ENCODE measurements around the gene ICAM1.

ICAM1 gene

GRCh38 chr19:10295305-10295846 is 24.5 kb downstream of the ICAM1 start:
- DNase-seq, result peak; percentile 32

GRCh38 chr19:10295847-10296591 is 25.1 kb downstream of the ICAM1 start:
- peak; percentile 45 for DNase-seq

GRCh38 chr19:10299545-10300458 is 28.9 kb downstream of the ICAM1 start:
- no peak for DNase-seq

- DNase-seq, result no peak
Measured at GRCh38 chr19:10305139-10305806, 34.4 kb downstream of the ICAM1 start.

GRCh38 chr19:10306327-10306726 is 35.4 kb downstream of the ICAM1 start:
- no peak for DNase-seq

GRCh38 chr19:10309423-10309822 is 38.5 kb downstream of the ICAM1 start, which contains the start of gene ZGLP1:
Gene ZGLP1 (minus strand): TSS chr19:10309815.
- no peak for DNase-seq

GRCh38 chr19:10315335-10316214 is 44.7 kb downstream of the ICAM1 start, which contains the start of gene FDX2:
Gene FDX2 (minus strand): TSS chr19:10316015. CDS start chr19:10315996, 19 bp downstream.
- DNase-seq, result peak; percentile 95

- DNase-seq, result no peak
Measured at GRCh38 chr19:10316229-10317044, 45.5 kb downstream of the ICAM1 start.

- DNase-seq, result no peak
Measured at GRCh38 chr19:10317045-10317856, 46.3 kb downstream of the ICAM1 start.

GRCh38 chr19:10317857-10318462 is 47.0 kb downstream of the ICAM1 start:
- DNase-seq, result no peak

- DNase-seq, result no peak
Measured at GRCh38 chr19:10318807-10319682, 48.1 kb downstream of the ICAM1 start.

- DNase-seq, result no peak
Measured at GRCh38 chr19:10320602-10321416, 49.9 kb downstream of the ICAM1 start.

- DNase-seq, result no peak
Measured at GRCh38 chr19:10321417-10321797, 50.5 kb downstream of the ICAM1 start.

- no peak for DNase-seq
Measured at GRCh38 chr19:10321874-10322835, 51.2 kb downstream of the ICAM1 start.

GRCh38 chr19:10325732-10326131 is 54.8 kb downstream of the ICAM1 start:
- DNase-seq, result no peak

- DNase-seq, result no peak
Measured at GRCh38 chr19:10327793-10328192, 56.9 kb downstream of the ICAM1 start.

All from eye (tissue), 1 donor.